Smooth muscle cell (in vitro differentiated cells): ENCODE results near the gene TACSTD2. TPM values are rescaled to one million over a fixed set of nuclear protein-coding genes. Genes with fewer than 3 reads are reported as not detected.

Experiments used
- DNase-seq: peaks from one replicate; lab custom pipeline; 2025; ENCODE audit not compliant: unreplicated experiment; lab: John Stamatoyannopoulos, UW
- H2AFZ ChIP-seq: fragments of 200-600 bp; sonication (generic); 2 replicates; pipeline ENCODE4 v1.6.0; 2016; ENCODE audit warnings: antibody characterized with exemption, low read depth, mild to moderate bottlenecking
- H3F3A ChIP-seq: fragments of 200-600 bp; sonication (generic); 2 replicates; pipeline ENCODE4 v1.6.0; 2017; ENCODE audit warnings: antibody characterized with exemption, low read depth
- H3K27ac ChIP-seq: fragments of 200-600 bp; sonication (generic); 2 replicates; pipeline ENCODE4 v1.5.1; 2016; ENCODE audit warnings: low read depth, mild to moderate bottlenecking
- H3K27me3 ChIP-seq: fragments of 200-600 bp; sonication (generic); 2 replicates; pipeline ENCODE4 v1.6.1; 2016; ENCODE audit warnings: low read depth, mild to moderate bottlenecking
- H3K36me3 ChIP-seq: fragments of 200-600 bp; sonication (generic); 2 replicates; pipeline ENCODE4 v1.5.1; 2016; ENCODE audit warnings: low read depth
- H3K4me1 ChIP-seq: fragments of 200-600 bp; sonication (generic); 2 replicates; pipeline ENCODE4 v1.5.1; 2016; ENCODE audit warnings: low read depth
- H3K4me2 ChIP-seq: fragments of 200-600 bp; sonication (generic); 2 replicates; pipeline ENCODE4 v1.6.0; 2016; ENCODE audit warnings: mild to moderate bottlenecking
- H3K4me3 ChIP-seq: fragments of 200-600 bp; sonication (generic); 2 replicates; pipeline ENCODE4 v1.5.1; 2016; ENCODE audit warnings: mild to moderate bottlenecking
- H3K79me2 ChIP-seq: fragments of 200-600 bp; sonication (generic); 2 replicates; pipeline ENCODE4 v1.6.0; 2016; ENCODE audit warnings: low read depth, mild to moderate bottlenecking
- H3K9ac ChIP-seq: fragments of 200-600 bp; sonication (generic); 2 replicates; pipeline ENCODE4 v1.6.0; 2016; ENCODE audit warnings: low read depth
- H3K9me3 ChIP-seq: fragments of 200-600 bp; sonication (generic); replicated peaks from 2 replicates; pipeline ENCODE4 v1.5.1; 2016; ENCODE audit warnings: low read depth
- H4K20me1 ChIP-seq: fragments of 200-600 bp; sonication (generic); 2 replicates; pipeline ENCODE4 v1.6.0; 2016; ENCODE audit warnings: low read depth
- CTCF ChIP-seq: fragments of 200-600 bp; sonication (generic); IDR thresholded peaks from 2 replicates; pipeline ENCODE4 v1.5.1; 2017; ENCODE audit warnings: borderline replicate concordance, mild to moderate bottlenecking, antibody characterized with exemption; ENCODE audit not compliant: insufficient read depth, poor library complexity, severe bottlenecking
- WGBS: methylation state at CpG from one replicate; pipeline ENCODE4 v1.1.7; 2016; ENCODE audit warnings: low lambda C conversion rate; 5-methylcytosine and 5-hydroxymethylcytosine counted together
- polyA plus RNA-seq: library from polyadenylated mRNA; unstranded; fragments of >200 nt; fragmentation: Nextera tagmentation; extraction: Ambion mirVana; gene quantifications from 2 replicates; pipeline ENCODE4 v1.2.1, GENCODE V29; 2016
- total RNA-seq: library from RNA; depleted of rRNA; stranded (reverse); fragments of >200 nt; gene quantifications from 2 replicates; pipeline ENCODE4 v1.2.3, GENCODE V29; 2014

TACSTD2 gene
- total and polyA plus RNA-seq, 2 experiments from 2014 or later = 9.8 to 27.3 TPM

- 48% methylated on average over 3 of the region's 3 CpGs for WGBS
- H3K4me2 ChIP-seq = no peak overlapping the region
Measured at GRCh38 chr1:58585581-58586151, 8.6 kb upstream of the TACSTD2 start.

DNA sequence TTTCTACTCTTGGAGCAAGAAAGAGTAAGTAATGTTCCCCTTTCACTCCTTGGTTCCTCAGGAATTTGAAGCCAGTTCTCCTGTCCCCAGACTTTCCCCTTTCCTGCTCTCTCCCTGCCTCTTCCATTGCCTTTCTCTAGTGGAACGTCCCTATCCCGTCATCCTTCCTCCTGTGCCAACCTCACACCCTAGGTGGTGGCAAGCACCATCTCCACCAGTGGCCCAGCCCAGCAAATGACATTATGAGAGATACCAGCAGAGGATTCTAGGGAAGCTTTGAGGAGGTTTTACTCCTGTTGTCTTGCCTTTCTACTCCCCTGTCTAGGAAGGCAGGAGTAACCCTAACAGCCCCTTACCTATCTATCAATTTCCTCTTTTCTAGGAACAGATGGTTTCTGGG lies 8.1 kb upstream of the TACSTD2 start:
- Histone ChIP-seq H3F3A (peaks cover 10% of the 10 kb centered on the region), H3K4me1 (no peaks in the 10 kb centered on the region), H3K9ac (no peak overlapping the region), H3K27me3 (no peaks in the 10 kb centered on the region), H3K36me3 (no peaks in the 10 kb centered on the region), H3K27ac (peak overlapping the region; percentile 84), H2AFZ (no peak overlapping the region), H4K20me1 (no peaks in the 10 kb centered on the region), H3K4me3 (no peak overlapping the region), H3K9me3 (no peaks in the 10 kb centered on the region), H3K79me2 (no peaks in the 10 kb centered on the region), H3K4me2 (no peak overlapping the region)
- no peak for DNase-seq
- TF ChIP-seq CTCF = no peak
- WGBS = 63% methylated on average over 2 of the region's 2 CpGs

More at GRCh38 chr1:58585581-58586151, 8.6 kb upstream of the TACSTD2 start:
- Histone ChIP-seq H3K9ac (no peak overlapping the region), H3K27me3 (no peaks in the 10 kb centered on the region), H3K9me3 (no peaks in the 10 kb centered on the region), H3F3A (peaks cover 10% of the 10 kb centered on the region), H3K4me3 (no peak overlapping the region), H2AFZ (no peak overlapping the region), H3K36me3 (no peaks in the 10 kb centered on the region), H3K4me1 (no peaks in the 10 kb centered on the region), H3K27ac (peak overlapping the region; percentile 84), H3K79me2 (no peaks in the 10 kb centered on the region), H4K20me1 (no peaks in the 10 kb centered on the region)
- no peak for DNase-seq
- TF ChIP-seq CTCF = no peak

- Histone ChIP-seq H3K27me3 (no peaks in the 10 kb centered on the region), H3F3A (peaks cover 10% of the 10 kb centered on the region), H3K4me1 (no peaks in the 10 kb centered on the region), H4K20me1 (no peaks in the 10 kb centered on the region), H3K9ac (peak overlapping the region; percentile 20), H2AFZ (peak overlapping the region; percentile 11), H3K4me2 (peak overlapping the region; percentile 11), H3K9me3 (no peaks in the 10 kb centered on the region), H3K36me3 (no peaks in the 10 kb centered on the region), H3K27ac (peak overlapping the region; percentile 84), H3K79me2 (no peaks in the 10 kb centered on the region), H3K4me3 (no peak overlapping the region)
- DNase-seq = no peak
- WGBS = 22% methylated on average over 8 of the region's 8 CpGs
- no peak for TF ChIP-seq CTCF
Measured at GRCh38 chr1:58584082-58584895, 7.2 kb upstream of the TACSTD2 start.
